GF-D8 (cell line): ENCODE data around the gene MYO1B.

Experiments
- DNase-seq: peaks from one replicate; lab custom pipeline; 2025; lab: John Stamatoyannopoulos, UW

Gene MYO1B

DNA sequence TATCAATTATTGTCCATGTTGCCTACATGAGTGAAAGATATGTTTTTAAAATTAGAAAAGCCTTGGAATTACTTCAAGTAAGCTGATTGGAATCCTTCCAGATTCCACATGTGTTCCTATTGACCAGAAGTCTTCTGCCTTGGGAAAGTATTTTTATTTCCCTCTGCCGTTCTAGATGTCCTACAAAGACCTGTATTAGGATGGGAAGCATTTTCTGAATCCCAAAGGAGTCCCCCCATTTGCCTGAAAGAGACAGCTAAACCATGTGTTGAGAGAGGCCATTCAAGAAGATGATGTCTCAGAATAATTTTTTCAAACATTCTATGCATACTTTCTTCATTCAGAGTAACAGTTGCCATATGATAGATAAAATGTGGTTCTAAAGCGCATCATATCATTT is 19.0 kb upstream of the MYO1B start:
- no peak for DNase-seq

DNA sequence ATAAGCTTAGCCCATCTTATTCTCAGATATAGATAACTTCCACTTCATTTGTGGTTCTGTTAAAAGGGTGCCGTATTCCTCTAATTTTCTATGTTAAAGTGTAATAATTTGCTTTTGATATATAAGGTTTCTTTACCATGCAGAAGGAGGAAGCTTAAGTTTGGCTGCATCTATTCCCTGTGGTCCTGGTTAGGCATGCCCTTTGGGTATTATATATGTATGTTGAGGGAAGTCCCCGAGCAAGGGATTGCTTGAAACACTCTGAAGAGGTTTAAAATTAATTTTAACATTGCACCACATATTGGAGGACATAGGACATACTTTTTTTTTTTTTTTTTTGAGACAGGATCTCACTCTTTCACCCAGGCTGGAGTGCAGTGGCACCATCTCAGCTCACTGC is 16.9 kb upstream of the MYO1B start:
- DNase-seq = no peak

DNA sequence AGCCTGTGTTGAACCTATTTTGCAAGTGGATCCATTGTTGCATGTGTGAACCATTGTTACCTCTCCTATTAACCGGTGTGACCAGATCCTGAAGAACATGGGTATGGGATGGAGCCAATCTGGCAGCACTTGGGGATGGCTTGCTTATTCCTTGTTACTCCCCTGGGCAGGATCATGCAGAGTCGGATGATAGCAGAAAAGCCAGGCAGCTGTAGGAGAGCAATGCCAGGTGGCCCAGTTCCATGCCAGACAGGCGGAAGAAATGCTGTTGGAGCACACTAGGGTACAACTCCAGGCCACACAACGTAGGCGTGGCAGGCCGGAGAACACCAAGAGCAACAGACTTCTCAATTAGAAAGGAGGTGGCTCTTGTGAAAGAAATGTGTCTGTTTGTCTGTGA is 16.3 kb upstream of the MYO1B start:
- no peak for DNase-seq

DNA sequence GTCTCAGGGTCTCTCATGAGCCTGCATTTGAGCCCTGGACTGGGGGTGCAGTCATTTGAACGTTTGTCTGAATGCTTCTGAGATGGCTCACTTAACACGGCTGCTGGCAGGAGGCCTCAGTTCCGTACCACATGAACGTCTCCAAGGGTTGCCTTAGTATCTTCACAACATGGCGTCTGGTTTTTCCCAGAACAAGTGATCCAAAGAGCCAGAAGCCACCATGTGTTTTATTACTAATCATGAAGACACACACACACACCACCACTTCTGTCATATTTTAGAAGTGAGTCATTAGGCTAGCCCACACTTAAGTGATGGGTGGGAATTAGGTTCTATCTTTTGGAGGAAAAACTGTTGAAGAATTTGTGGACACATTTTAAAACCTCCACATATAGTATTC is 15.0 kb upstream of the MYO1B start:
- no peak for DNase-seq

DNA sequence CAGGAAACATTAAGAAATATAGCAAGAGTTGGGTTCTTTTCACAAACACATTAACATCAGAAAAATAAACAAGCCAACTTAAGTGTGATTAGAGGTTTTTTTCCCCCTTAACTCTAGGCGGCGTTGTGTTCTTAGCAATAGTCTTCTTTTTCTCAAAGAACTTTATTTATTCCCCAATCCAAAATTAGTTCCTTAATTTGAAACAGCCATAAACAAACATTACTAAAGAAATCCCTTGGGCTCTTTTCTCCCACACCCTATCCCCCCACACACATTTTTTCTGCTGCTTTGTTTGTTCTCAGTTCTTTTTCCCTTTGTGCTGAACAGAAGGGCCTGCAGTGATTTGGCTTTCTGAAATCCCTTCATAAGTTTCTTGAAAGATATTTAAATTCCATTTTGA is 13.2 kb upstream of the MYO1B start:
- DNase-seq = no peak

DNA sequence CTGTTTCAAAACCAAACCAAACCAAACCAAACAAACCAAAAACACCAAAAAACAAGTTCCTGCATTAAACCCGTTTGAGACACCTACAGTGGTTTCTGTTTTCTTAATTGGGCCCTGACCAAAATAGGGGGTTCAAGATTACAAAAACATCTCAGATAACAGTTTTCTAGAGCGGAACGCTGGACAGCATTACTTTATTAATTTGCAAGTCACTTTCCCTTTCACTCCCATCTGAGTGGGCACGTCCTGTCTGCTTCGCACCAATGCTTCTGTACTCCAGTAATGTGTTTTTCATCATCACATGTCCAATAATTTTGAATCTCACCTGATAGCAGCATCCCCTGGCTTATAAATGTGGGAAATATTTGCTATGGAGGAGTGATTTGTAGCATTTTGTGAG is 11.7 kb upstream of the MYO1B start:
- DNase-seq = no peak

DNA sequence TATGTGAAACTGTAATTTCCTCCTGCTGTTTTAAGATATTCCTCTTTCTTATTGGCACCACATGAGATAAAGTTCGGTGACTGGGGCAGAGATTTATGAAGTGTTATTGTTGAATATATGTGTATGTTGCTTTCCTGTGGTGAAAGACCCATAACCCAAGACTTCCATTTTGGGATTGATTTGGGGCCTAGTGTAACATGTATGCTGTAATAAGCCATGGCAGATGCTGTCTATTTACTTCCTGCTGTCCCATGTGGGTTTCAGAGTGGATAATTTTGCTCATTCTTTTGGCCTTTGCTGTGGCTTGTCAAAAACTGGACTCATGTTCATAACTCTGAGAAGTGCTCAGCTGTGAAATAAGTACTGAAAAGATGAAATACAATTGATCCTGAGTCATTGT is 10.8 kb upstream of the MYO1B start:
- DNase-seq = no peak

DNA sequence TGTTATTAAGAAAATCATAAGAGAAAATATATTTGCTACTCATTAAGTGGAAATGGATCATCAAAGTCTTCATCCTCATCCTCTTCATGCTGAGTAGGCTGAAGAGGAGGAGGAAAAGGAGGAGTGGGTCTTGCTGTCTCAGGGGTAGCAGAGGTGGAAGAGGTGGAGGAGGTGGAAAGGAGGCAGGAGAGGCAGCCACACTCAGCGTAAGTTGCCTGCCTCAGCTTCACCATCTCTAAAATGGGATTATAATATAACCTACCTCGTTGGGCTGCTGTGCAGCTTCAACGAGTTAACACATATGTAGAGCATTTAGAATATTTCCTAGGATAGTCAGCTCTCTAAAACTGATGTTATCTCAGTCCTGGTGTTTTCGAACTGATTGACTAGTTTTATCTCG is 4.3 kb upstream of the MYO1B start:
- no peak for DNase-seq

DNA sequence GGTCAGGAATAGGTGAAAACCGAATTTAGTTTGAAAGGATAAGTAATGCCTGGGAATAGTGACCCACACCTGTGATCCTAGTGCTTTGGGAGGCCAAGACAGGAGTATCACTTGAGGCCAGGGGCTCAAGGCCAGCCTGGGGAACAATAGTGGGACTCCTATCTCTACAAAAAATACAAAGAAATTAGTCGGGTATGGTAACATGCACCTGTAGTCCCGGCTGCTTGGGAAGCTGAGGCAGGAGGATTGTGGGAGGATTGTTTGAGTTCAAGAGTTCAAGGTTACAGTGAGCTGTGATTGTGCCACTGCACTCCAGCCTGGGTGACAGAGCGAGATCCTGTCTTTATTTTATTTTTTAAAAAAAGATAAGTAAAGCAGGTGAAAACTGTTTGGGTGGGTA is 3.8 kb upstream of the MYO1B start:
- no peak for DNase-seq

DNA sequence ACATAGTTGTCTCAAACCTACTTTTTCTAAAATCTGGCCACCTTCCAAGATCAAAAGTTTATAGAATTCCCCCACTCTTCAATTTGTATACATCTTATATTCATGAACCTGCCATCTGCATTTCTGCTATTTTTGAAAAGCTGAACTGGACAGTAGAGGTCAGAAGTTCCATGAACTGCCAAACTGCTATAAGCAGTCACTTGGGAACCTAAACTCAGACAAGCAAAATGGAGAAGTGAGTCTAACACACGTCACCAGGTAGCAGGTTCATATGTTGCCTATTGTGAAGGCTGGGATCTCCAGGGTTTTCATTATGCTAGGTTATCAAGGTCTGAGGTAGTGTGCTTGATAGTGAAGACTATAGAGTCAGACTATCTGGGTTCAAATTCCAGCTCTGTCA is 2.0 kb upstream of the MYO1B start:
- DNase-seq = no peak

DNA sequence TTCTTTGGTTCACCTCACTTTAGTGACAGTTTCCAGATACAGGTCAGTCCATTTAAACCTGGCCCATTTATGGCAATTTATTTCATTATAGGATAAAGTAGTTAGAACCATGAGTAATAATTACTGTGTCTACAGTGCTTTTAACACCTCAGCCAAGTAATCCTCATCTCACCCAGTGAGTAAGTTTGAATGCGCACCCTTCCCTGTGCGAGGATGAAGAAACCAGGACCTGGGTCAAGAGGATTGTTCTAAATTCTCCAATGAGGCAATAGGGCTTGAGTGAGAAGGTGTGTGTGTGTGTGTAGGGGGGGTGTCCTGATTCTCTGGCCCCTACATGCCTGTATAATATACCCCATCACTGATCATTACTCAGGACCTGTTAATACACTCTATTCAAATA is 854 bp upstream of the MYO1B start:
- DNase-seq = no peak

DNA sequence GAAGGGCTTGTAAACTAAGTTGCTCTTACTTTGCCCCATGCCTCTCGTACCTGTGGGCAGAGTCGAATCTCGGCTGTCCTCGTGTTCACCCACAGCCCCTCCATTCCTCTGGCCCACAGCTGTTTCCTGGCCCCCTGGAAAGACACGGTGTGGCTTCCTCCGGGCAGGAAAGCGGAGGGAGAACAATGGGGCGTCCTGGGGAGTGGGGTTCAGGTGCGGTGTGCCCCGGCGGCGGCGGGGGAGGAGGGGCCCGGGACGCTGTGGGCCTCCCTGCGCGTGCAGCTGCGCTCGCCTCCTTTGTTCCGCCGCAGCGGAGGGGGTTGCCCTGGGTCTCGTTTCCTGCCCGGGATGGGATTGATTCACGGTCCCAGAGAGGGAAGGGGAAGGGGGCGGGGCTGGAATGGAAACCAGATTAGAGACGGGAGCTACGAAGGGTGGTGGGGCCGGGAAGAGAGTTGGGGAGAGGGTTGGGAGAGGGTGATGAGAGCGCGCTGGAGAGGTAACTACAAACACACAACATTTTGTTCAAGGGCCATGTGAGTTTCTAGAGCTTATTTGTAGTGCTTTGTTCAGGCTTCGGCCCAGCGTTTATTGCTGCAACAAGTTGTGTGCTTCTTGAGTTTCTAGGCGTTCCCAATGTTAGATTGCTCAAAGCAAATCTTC is 796 bp downstream of the MYO1B start:
- DNase-seq = no peak

DNA sequence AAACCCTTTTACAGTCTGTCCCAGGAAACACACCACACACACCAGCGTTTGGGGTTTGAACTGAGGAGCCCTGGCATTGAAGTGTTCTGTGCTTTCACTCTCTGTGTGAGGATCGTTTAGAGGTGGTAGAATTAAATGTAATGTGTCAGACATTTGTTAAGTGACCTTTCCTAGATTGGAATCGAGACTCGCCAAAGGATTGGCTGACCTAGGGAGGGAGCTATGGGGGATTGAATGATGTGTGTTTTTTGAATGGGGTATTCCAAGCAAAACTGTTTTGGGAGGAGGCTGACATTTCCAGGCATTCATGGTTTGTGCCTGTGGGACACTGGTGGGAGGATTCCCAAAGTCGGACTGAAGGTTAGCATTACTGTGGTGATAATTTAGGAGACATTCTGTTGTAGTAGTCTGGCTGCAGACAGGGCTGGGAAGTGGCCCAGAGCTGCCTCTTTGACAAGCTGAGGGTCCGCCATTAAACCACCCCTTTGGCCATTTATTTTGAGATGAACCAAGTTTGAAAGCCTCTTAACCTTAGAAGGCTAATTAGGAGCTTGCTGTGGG is 1.7 kb downstream of the MYO1B start:
- DNase-seq = no peak

DNA sequence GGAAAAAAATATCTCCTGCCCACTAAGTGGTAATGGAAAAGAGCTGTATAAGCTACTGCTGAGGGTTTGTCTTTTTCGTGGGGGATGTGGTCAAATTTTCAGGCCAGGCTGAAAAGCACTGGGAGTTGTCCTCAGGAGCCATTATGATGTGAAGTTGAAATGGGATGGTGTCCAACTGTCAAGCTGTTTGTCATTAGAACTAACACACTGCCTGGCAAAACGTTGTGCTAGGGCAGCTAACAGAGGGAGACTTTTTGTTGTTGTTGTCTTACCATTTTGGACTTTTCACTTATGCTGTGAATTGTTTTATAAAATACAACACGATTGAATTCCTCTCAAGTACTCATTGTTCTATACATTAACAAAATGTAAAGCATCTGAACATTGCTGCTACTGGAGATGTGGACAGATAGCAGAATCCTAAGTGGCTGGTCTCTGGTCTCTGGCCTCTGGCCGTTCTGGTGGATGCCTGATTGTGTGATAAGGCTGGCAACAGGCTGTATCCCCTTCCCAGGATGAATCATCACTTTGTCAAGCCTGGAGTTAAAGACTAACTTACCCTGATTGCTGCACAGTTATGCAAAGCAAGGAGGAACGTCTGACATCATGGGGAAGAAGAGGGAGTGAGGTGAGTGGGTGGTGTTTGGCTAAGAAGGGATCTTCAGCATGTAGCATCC is 2.3 kb downstream of the MYO1B start:
- DNase-seq = no peak

DNA sequence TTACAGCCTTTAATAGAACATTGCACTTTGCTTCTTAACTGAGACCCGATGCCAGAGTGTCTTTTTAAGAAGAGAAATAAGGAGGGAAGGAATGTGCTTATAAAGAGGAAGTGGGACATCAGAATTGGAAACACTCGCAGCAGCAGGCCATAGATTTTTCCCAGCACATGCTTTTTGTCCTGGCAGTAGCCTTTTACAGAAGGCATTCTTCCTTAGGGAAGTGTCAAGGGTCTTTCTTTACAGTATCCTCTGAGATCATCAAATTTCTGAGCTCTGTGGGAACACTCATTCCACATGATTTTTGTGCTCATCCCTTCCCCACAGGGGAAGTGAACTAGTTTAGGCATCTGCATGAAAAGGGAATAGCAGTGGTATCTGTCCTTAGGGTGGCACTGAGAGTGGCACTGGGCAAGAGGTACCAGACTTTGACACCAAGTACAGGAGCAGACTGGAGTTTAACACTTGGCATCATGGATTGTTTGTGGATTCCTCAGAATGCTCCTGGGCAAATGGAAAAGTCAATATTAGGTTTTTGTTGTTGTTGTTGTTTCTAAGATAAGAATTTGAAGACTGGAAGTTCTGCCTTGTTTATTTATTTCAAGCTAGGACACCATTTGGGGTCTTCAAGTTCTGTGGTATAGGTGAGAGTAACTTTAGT is 4.1 kb downstream of the MYO1B start:
- no peak for DNase-seq

DNA sequence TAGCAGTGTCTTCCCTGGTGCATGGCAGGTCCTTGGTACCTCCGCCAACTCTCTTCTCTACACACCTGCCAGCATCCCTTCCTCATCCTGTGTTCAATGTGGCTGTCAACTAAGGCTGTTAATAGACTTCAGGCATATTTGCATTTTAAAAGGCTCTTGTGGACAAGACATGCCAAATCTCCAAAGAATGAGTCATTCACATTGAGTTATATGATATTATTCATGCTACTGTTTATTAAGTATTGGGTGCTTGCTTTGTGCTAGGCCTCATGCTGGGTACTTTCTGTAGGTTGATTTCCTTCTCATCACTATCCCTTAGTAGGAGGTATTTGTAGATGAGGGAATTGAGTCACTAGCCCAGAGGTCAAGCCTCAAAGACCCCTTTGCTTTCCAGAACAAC is 5.2 kb downstream of the MYO1B start:
- DNase-seq = no peak

DNA sequence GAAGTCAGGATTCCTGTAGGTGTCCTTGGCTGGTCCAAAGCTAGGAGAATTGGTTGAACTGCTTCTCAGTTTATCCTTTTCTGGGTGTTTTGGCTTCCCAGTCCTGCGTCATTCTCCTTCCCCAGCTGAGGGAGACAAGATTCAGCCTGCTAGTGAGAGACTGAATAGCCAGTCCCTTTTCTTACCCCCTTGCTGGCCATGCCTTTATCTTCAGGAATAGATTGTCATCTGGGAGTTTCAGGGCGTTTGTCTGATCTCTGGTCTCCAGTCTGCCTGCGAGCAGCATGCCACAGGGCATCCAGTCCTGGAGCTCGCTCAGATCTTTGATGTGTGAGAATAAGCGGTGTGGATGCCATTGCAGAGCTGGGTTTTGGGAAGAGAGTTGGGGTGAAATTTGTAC is 5.8 kb downstream of the MYO1B start:
- DNase-seq = no peak

DNA sequence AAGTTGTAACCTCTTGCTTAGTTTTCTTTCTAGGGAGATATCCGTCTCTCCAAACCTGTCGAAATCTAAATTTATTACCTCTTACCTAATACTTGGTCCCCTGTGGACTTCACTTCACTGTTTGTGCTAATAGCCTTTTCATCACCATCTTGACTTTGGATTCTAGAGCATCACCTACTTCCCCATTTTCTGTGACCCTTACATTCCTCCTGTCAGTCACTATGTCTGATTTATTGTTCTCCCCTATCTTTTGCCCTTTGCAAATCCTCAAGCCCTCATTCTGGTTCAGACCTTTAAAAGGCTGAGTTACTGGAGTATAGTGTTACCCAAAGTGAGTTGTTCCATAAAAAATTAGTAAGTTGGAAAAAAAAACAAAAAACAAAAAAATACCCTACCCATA is 7.5 kb downstream of the MYO1B start:
- no peak for DNase-seq

DNA sequence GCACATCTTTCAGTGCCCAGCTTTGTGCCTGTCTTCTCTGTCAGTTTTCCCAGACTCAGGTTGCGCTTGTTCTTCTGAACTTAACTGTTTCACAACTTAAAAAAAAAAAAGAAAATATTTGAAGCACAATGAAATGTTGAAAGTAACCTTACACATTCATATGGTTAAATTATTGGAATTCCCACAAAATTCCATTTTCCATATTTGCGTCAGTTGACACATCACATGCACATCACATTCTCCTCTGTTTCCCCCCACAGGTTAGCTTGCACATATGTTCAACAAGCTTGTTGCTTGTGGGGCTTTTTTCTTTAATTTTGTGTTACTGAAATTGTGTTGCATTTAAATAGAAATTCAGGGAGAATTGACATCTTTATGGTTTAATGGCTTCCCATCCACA is 8.3 kb downstream of the MYO1B start:
- no peak for DNase-seq

DNA sequence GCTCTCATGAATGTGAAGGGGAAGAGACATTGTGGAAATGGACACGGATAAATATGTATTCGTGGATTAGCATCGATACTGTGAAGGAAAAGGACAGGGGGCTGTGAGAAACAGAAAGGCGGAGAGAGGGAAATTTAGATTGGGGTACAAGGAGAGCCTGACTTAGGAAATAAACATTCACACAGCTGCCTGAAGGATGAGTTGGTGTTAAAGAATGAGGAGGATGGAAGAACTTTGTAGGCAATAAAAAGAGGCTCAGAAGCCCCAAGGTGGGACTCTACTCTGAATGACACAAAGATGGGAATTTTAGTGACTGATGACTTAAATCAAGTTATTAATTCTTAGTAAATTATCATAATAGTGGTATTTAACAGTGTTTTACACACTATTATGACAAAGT is 10.1 kb downstream of the MYO1B start:
- no peak for DNase-seq

DNA sequence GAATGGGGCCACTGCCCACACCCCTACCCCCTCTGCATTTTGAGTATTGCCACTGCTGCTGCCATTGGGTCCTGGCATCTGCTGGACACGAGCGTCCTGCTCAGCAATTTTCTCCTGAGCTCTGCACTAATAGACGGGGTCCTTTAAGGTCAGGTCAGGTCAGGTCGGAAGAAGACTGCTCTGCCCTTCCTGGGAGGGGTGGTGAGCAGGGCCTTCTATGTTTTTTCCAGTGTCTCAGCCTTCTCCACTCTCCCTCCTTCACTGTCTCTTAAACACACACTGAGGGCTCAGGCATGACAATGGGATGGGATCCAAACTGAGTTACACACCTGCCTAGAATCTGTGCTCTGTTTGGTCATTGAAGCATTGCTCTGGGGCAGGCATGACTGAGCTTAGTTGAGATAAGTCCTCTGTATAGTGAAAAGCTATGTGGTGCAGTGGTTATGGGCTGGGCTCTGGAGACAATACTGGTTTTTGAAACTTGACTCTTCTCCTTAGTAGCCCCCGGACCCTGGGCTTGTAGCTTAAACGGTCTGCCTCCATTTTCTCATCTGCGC is 10.6 kb downstream of the MYO1B start:
- DNase-seq = no peak

DNA sequence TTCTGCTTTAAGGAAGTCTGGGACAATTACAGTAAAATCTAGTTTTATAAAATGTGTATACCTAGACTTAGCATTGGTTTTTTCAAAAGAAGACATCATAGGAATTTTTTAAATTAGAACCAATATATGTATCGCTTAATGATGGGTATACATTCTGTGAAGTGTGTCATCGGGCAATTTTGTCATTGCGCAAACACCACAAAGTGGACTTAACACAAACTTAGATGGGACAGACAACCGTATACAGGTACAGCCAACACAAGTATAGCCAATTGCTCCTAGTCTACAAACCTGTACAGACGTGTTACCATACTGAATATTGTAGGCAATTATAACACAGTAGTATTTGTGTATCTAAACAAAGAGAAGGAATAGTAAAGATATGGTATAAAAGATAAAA is 12.7 kb downstream of the MYO1B start:
- no peak for DNase-seq

DNA sequence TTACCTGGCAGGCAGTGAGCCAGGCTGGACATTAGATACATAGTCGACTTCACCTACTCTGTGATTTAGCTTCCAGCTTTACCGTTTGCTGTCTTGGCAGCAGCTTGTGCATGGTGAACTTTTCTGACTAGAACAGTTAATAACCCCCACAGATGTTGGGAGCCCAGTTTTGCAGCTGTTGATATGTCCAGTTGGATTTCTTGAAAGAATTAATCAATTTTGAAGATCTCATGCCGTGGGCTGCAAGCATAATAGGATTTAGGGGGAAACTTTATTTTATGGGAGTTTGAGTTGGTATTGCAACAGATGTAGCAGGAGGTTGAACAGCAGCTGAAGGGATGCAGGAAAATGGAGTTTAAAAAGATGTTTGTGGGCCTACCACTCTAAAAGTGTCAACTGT is 13.8 kb downstream of the MYO1B start:
- no peak for DNase-seq
